Left lung (tissue), 10 donors: Measurements from ENCODE around the gene C1orf198. TPM values are rescaled to one million over a fixed set of nuclear protein-coding genes. Genes with fewer than 3 reads are reported as not detected.

Experiments used
- ATAC-seq: fragments of 200-7000 bp; cut with Tn5 transposase; one replicate; pipeline ENCODE4 v1.9.1; 2020; ENCODE audit warnings: moderate library complexity
- DNase-seq, 4 donors: peaks; one replicate each; pipeline ENCODE4 v3.0.0-alpha.2; 2013 to 2020
- H3K27ac ChIP-seq, 2 donors: fragments of 200-600 bp; sonication (generic) in 1 of 2; one replicate each; pipeline versions ENCODE4 v1.5.0 to v1.8.0; 2020 to 2021
- H3K27me3 ChIP-seq, 2 donors: fragments of 200-600 bp; sonication (generic) in 1 of 2; one replicate each; pipeline versions ENCODE4 v1.5.0 to v1.8.0; 2020 to 2021
- H3K36me3 ChIP-seq, 2 donors: fragments of 200-600 bp; sonication (generic) in 1 of 2; one replicate each; pipeline versions ENCODE4 v1.5.0 to v1.8.0; 2020 to 2021
- H3K4me1 ChIP-seq, 2 donors: fragments of 200-600 bp; one replicate each; pipeline ENCODE4 v1.8.0; 2021
- H3K4me3 ChIP-seq, 2 donors: fragments of 200-600 bp; sonication (generic) in 1 of 2; one replicate each; pipeline versions ENCODE4 v1.5.0 to v1.8.0; 2020 to 2021; ENCODE audit warnings: mild to moderate bottlenecking in 1 of 2
- H3K9me3 ChIP-seq, 2 donors: fragments of 200-600 bp; sonication (generic) in 1 of 2; one replicate each; pipeline versions ENCODE4 v1.5.0 to v1.8.0; 2020 to 2021
- intact Hi-C, 2 donors: fragments of 100-400 bp; cut with DNase I; formaldehyde crosslinking; loops; one replicate each; pipeline versions ENCODE4 v1.11.2 to v1.14.2; 2022
- polyA plus RNA-seq, 6 donors: library from polyadenylated mRNA; unstranded; fragments of 120-200 nt; gene quantifications; one replicate each; pipeline ENCODE4 v1.2.1, GENCODE V29; 2013; ENCODE audit not compliant: insufficient read length in 6 of 6
- total RNA-seq, 2 donors: library from RNA; stranded (reverse); fragmentation: NEBNext Ultra II Directional; extraction: Animal tissue kit (Norgen Biotek cat#: 25700); gene quantifications; one replicate each; pipeline ENCODE4 v1.2.1, GENCODE V29; 2021
- TF ChIP-seq, protein P1 (sequence below), 2 donors: fragments of 200-600 bp; sonication (generic) in 1 of 2; IDR thresholded peaks; one replicate each; pipeline versions ENCODE4 v1.5.0 to v1.8.0; 2021; ENCODE audit warnings: antibody characterized with exemption in 2 of 2
- donor health status: DM: no; HTN: yes; CAD: no.
- donor health status: DM: no; HTN: no; CAD: no.

C1orf198 gene
- total and polyA plus RNA-seq, 8 donors, result 36.2 to 116 (median 78.3) TPM

DNA sequence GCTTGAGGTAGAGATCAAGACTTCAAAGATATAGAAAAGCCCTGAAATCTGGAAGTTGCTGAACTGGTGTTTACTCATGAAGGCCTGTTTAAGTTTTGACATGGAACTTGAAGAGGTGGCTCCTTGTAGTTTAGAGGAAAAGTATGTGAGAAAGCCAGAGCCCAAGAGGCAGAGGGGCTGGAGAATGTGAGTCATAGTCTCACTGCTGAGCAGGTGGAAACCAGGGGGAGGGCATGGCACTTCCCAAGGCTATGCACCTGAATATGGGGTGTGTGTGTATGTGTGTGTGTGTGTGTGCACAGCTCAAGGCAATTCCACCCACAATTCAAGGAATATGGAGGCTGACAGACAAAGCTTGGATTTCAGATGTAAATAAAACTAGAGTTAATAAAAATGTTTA is 46.8 kb upstream of the C1orf198 start:
- intact Hi-C loops, result loop anchor here in 1 of 2 donors (5.0 to 10.0 kb wide), 2 partner anchors 118 to 300 kb away; no protein-coding TSS in a partner anchor
- peak; percentile 88 for ATAC-seq

DNA sequence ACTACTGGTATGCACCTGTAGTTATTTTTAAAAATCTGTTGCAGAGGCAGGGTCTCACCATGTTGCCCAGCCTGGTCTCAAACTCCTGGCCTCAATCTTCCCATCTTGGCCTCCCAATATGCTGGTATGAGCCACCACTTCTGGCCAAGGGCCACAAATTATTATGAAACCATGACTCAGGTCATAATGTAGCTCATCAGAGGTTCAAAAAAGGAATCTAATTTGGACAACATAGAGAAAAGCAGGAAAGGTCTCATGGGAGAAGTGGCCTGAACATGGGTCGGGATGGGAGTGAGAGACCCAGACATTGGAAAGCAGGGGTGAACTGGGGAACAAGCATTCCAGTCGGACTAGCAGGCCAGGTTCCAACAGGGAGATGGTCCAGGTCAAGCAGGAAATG is 45.2 kb upstream of the C1orf198 start:
- TF ChIP-seq, protein P1, sequence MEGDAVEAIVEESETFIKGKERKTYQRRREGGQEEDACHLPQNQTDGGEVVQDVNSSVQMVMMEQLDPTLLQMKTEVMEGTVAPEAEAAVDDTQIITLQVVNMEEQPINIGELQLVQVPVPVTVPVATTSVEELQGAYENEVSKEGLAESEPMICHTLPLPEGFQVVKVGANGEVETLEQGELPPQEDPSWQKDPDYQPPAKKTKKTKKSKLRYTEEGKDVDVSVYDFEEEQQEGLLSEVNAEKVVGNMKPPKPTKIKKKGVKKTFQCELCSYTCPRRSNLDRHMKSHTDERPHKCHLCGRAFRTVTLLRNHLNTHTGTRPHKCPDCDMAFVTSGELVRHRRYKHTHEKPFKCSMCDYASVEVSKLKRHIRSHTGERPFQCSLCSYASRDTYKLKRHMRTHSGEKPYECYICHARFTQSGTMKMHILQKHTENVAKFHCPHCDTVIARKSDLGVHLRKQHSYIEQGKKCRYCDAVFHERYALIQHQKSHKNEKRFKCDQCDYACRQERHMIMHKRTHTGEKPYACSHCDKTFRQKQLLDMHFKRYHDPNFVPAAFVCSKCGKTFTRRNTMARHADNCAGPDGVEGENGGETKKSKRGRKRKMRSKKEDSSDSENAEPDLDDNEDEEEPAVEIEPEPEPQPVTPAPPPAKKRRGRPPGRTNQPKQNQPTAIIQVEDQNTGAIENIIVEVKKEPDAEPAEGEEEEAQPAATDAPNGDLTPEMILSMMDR (IDR thresholded peaks at IDR 0.05), result no peak
- intact Hi-C loops, result loop anchor here in 1 of 2 donors (10.0 kb wide), 1 partner anchor 301 kb away; no protein-coding TSS in a partner anchor
- no peak for DNase-seq
- Histone ChIP-seq H3K27me3 (no peaks in the 10 kb centered on the region), H3K36me3 (peaks cover 0 to 81% of the 10 kb centered on the region in 2 donors), H3K9me3 (no peaks in the 10 kb centered on the region), H3K4me3 (no peak overlapping the region), H3K4me1 (no peaks in the 10 kb centered on the region), H3K27ac (no peak overlapping the region)
- no peak for ATAC-seq

More for the DNA sequence above, 46.8 kb upstream of the C1orf198 start:
- DNase-seq, result peak in 2 of 4 donors; percentile 45 to 71
- Histone ChIP-seq H3K36me3 (peaks cover 0 to 81% of the 10 kb centered on the region in 2 donors), H3K9me3 (no peaks in the 10 kb centered on the region), H3K27ac (no peak overlapping the region), H3K4me1 (no peaks in the 10 kb centered on the region), H3K27me3 (no peaks in the 10 kb centered on the region), H3K4me3 (no peak overlapping the region)
- TF ChIP-seq, protein P1 (IDR thresholded peaks at IDR 0.05), result no peak

DNA sequence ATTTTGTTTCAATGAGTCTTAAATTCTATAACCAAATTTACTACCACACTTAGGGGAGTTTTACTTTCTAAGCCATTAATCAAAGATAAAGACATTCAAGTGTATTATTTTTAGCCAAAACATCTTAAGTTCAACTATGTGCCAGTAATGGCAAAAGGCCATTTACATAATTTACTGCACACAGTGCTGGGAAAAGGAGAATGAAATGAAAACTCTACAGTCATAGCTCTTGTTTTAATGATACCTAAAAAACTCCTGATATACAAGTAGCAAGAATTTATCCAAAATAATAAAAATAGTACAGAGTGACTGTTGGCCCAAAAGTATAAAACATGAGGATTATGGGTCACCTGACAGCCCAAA is 42.4 kb upstream of the C1orf198 start:
- Histone ChIP-seq H3K4me1 (no peaks in the 10 kb centered on the region), H3K27me3 (no peaks in the 10 kb centered on the region), H3K9me3 (no peaks in the 10 kb centered on the region), H3K36me3 (peaks cover 0 to 89% of the 10 kb centered on the region in 2 donors), H3K4me3 (no peak overlapping the region), H3K27ac (no peak overlapping the region)
- TF ChIP-seq, protein P1 (IDR thresholded peaks at IDR 0.05), result no peak
- DNase-seq (no peak), ATAC-seq (no peak)
- intact Hi-C loops, result loop anchor here in 1 of 2 donors (10.0 kb wide), 1 partner anchor 304 kb away; no protein-coding TSS in a partner anchor

DNA sequence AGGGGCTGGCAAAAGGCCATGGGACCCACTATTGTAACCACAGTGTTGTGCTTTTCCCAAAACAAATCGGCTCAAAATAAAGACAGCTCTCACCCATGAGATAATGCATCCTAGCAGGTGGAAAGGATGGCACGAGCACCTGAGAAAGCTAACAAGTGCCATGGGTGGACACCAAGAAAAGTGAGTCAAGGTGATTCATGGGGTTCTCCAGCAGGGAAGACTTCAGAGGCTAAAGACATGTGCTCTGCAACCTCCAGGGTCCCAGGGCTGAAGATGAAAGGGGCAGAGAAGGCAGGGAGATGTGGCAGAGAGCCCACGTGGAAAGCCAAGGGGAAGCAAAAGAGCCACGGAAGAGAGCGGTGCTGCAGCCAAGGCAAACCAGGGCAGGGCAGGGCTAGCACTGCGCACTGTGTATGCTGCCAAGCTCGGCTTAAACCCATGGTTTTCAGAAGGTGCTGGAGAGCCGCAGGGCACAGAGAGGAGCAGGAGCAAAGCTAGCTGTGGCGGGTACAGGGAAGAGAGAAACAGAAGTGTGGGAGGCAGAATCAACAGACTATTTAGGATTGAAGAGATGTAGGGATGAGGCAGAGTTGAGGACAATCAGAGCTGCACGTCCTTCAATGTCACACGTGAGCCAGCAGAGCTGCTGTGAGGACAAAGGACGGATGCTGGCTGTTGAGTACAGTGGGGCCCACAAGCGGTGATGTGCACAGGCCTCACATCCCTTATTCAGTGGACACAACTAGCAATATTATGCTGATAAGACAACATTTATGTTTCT is 41.8 kb upstream of the C1orf198 start:
- no peaks in the 10 kb centered on the region for H3K9me3 ChIP-seq
- H3K36me3 ChIP-seq, result peaks cover 0 to 92% of the 10 kb centered on the region in 2 donors
- DNase-seq (no peak), ATAC-seq (no peak)
- intact Hi-C loops, result loop anchor here in 1 of 2 donors (10.0 kb wide), 1 partner anchor 305 kb away; no protein-coding TSS in a partner anchor
- H3K4me3 ChIP-seq, result no peak overlapping the region
- H3K27me3 ChIP-seq, result no peaks in the 10 kb centered on the region
- TF ChIP-seq, protein P1 (IDR thresholded peaks at IDR 0.05), result no peak
- no peak overlapping the region for H3K27ac ChIP-seq
- no peaks in the 10 kb centered on the region for H3K4me1 ChIP-seq

DNA sequence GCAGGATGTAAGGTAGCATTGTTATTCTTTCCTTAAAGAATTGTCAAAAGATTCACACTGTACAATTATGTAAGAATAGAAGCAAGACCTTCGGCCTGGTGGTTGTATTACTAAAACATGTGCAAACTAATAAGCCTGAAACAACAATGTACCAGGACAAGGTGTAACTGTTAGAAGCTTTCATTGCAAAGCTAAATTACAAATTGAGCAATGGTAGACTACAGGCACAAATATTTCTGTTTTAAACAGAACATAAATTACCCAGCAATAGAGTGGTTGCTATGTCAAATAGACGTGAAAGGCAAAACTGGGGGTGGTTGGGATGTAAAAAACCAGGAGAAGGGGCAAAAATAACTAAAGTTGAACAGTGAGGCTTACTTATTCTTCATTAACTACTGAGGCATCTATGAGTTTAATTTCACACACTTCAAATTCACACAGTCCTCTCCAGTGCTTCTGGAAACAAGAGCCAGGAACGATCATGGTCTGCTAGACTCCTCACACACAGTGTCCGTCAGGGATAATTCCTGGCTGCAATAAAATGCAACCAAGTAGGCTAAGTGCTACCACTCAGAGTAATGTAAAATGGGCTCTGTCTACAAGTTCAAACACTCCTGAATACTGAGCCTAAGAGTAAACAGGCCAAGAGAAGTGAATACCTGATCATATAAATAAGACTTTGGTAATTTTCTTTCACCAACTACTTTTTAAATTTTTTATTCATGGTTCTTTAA is 39.3 kb upstream of the C1orf198 start:
- peak; percentile 89 for ATAC-seq
- H3K9me3 ChIP-seq, result no peaks in the 10 kb centered on the region
- H3K4me3 ChIP-seq, result no peak overlapping the region
- no peaks in the 10 kb centered on the region for H3K4me1 ChIP-seq
- TF ChIP-seq, protein P1 (IDR thresholded peaks at IDR 0.05), result no peak
- H3K27ac ChIP-seq, result peak overlapping the region in 1 of 2 donors; percentile 61
- H3K27me3 ChIP-seq, result no peaks in the 10 kb centered on the region
- peaks cover 0 to 73% of the 10 kb centered on the region in 2 donors for H3K36me3 ChIP-seq
- no peak for DNase-seq
- intact Hi-C loops, result no loop called here
